Lower leg skin (tissue), 4 donors: ENCODE measurements around the gene SH2B3. TPM values are rescaled to one million over a fixed set of nuclear protein-coding genes. Genes with fewer than 3 reads are reported as not detected.
A peak's percentile ranks its signal among the peaks of the same experiment; 100 is the strongest.

Source experiments
- DNase-seq, 2 donors: peaks; one replicate each; pipeline ENCODE4 v3.0.0-alpha.2; 2019; ENCODE audit warnings: low spot score in 2 of 2
- H3K4me3 ChIP-seq: fragments of 200-600 bp; sonication (generic); 2 replicates; pipeline ENCODE4 v1.5.1; 2017; ENCODE audit warnings: mild to moderate bottlenecking, low read depth; ENCODE audit not compliant: poor library complexity, severe bottlenecking
- POLR2A ChIP-seq, 2 donors: fragments of 450-650 bp; IDR thresholded peaks; one replicate each; pipeline ENCODE4 v1.6.1; 2016 to 2017; ENCODE audit warnings: antibody characterized with exemption in 2 of 2, mild to moderate bottlenecking in 1 of 2, moderate library complexity in 1 of 2
- WGBS, 2 donors: methylation state at CpG; one replicate each; pipeline ENCODE4 v1.1.5; 2018; 5-methylcytosine and 5-hydroxymethylcytosine counted together
- intact Hi-C: fragments of 100-400 bp; cut with DNase I; formaldehyde crosslinking; loops from one replicate; pipeline ENCODE4 v1.15.0; 2023; ENCODE audit warnings: low total_unique reads
- total RNA-seq, 4 donors: library from RNA; depleted of rRNA; stranded (reverse); fragments of >200 nt; gene quantifications; one replicate each; pipeline ENCODE4 v1.1.0, GENCODE V29; 2016
- TF ChIP-seq, protein P1 (sequence below), 3 donors: fragments of 450-650 bp; IDR thresholded peaks; one replicate each; pipeline ENCODE4 v1.5.1; 2016; ENCODE audit warnings: antibody characterized with exemption in 3 of 3, mild to moderate bottlenecking in 3 of 3, moderate library complexity in 2 of 3

Gene SH2B3
- total RNA-seq, 4 donors from 2014 or later = 6.5 to 16.1 (median 8.2) TPM

DNA sequence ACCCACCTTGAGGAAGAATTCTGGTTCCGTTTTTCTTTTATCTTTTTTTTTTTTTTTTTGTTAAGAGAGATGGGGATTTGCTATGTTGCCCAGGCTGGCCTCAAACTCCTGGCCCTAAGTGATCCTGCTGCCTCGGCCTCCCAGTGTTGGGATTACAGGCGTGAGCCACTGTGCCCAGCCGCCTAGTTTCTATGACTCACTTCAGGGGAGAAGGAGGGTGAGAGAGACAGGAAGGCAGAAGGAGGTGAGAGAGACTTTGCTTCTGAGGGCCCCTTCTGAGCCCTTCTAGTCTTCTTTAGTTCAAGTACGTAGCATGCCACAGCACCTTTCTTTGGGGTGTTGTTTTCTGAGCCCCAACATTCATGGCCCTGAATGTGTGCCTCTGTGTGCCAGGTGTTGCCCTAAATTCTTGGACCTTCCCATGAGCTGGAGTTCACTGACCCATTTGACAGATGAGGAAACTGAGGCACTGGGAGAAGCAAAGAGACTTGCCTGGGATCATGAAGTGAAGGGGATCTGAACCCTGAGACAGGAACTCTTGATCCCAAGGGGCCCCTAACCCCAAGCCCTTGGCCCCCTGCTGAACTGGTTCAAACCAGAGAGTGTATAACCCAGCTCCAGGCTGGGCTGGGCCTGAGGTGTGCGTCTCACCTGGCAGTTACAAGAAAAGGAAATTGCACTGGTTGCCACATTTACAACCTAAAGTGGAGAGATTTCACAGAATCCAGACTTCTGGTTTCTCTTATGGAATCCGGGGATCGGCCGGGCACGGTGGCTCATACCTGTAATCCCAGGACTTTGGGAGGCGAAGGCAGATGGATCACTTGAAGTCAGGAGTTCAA lies 20.8 kb downstream of the SH2B3 start:
- intact Hi-C loops = no loop called here
- H3K4me3 ChIP-seq = no peak overlapping the region
- no peak for TF ChIP-seq POLR2A (IDR thresholded peaks at IDR 0.05)
- TF ChIP-seq, protein P1, sequence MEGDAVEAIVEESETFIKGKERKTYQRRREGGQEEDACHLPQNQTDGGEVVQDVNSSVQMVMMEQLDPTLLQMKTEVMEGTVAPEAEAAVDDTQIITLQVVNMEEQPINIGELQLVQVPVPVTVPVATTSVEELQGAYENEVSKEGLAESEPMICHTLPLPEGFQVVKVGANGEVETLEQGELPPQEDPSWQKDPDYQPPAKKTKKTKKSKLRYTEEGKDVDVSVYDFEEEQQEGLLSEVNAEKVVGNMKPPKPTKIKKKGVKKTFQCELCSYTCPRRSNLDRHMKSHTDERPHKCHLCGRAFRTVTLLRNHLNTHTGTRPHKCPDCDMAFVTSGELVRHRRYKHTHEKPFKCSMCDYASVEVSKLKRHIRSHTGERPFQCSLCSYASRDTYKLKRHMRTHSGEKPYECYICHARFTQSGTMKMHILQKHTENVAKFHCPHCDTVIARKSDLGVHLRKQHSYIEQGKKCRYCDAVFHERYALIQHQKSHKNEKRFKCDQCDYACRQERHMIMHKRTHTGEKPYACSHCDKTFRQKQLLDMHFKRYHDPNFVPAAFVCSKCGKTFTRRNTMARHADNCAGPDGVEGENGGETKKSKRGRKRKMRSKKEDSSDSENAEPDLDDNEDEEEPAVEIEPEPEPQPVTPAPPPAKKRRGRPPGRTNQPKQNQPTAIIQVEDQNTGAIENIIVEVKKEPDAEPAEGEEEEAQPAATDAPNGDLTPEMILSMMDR (IDR thresholded peaks at IDR 0.05) = no peak
- no peak for DNase-seq
- WGBS, 2 donors = 83 to 85% methylated on average over 11 of the region's 11 CpGs

DNA sequence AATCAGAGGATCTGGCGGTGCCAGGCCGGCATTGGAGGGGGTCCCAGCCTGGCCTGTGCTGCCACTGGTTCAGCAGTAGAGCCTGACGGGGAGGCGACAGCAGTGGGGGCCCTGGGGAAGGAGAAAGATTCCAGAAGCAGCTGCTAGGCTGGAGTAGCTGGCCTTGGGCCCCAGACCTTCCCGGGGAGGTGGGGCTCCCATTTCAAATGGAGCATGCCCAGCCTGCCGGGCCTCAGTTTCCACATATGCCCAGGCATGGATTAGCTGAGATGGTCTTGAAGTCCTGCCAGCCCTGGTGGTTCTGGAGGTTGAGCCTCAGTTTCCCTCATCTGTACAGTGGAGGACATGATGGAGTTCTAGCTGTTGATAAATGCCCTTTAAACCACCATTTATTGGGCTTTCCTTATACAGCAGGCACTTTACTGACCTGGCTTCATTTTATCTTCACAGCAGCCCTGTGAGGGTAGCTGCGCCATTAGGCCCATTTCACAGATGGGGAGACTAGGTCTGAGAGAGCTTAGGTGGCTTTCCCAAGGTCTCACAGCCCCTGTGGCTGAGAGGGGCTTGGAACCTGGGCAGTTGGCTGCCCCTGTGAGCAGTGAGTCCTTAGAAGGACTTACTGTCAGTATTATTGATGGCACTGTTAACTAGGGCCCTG lies 21.8 kb downstream of the SH2B3 start:
- 94 to 95% methylated on average over 7 of the region's 7 CpGs for WGBS, 2 donors

DNA sequence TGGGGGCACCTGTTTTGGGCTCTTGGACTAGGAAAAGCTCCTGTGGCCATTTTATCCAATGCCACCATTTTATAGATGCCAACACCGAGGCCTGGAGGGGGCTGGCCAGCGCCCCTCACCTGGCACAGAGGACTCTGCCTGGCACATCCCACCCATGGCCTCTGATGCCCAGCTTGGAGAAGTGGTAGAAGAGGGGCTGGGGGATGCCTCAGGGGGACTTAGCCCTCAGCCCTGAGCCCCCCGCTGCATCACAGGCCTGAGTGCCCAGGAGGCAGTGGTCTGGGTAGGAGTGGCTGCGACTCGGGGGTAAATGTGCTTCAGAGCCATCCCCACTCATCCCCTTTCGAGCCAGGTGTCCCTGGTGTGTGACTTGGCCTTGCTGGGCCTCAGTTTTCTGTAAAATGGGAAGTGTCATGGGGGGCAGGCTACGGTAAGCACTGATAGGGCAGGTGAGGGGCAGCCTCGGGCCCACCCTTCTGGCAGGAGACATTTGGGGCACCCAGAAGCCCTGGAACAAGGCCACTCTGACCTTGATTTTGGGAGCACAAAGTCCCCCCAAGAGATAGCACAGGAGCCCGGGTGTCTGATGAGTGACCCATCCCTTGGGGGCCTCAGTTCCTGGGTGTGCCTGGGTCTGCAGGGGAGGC lies 22.5 kb downstream of the SH2B3 start:
- 76 to 89% methylated on average over 7 to 9 of the region's 9 CpGs for WGBS, 2 donors
- no peak for DNase-seq
- no peak overlapping the region for H3K4me3 ChIP-seq
- TF ChIP-seq, protein P1 (IDR thresholded peaks at IDR 0.05) = no peak
- no peak for TF ChIP-seq POLR2A (IDR thresholded peaks at IDR 0.05)
- intact Hi-C loops = no loop called here

More for the DNA sequence above, 21.8 kb downstream of the SH2B3 start:
- TF ChIP-seq, protein P1 (IDR thresholded peaks at IDR 0.05) = no peak
- TF ChIP-seq POLR2A (IDR thresholded peaks at IDR 0.05) = no peak
- DNase-seq = no peak
- intact Hi-C loops = no loop called here
- no peak overlapping the region for H3K4me3 ChIP-seq

DNA sequence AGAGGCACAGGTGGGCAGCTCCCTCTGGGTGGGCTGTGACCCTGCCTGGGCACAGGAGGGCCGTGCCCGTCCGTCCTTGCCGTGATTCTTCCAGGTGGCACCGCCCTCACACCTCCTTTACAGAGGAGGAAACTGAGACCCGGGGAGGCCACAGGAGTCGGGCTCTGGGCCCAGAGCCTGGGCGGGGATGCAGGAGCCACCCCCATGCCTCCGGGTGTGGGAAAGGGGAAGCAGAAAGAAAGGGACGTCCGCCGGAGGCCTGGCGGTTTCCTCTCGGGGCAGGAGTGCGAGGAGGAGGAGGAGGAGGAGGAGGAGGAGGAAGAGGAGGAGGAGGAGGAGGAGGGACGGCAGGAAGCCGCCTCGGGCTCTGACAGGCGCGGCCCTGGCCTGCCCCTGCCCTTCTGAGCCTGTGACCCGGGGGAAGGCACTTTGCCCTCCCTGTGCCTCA lies 23.0 kb downstream of the SH2B3 start:
- TF ChIP-seq, protein P1 (IDR thresholded peaks at IDR 0.05) = no peak
- TF ChIP-seq POLR2A (IDR thresholded peaks at IDR 0.05) = no peak
- WGBS, 2 donors = 18 to 29% methylated on average over 15 to 21 of the region's 21 CpGs
- intact Hi-C loops = no loop called here
- DNase-seq = peak in 1 of 2 donors; percentile 92
- H3K4me3 ChIP-seq = no peak overlapping the region

DNA sequence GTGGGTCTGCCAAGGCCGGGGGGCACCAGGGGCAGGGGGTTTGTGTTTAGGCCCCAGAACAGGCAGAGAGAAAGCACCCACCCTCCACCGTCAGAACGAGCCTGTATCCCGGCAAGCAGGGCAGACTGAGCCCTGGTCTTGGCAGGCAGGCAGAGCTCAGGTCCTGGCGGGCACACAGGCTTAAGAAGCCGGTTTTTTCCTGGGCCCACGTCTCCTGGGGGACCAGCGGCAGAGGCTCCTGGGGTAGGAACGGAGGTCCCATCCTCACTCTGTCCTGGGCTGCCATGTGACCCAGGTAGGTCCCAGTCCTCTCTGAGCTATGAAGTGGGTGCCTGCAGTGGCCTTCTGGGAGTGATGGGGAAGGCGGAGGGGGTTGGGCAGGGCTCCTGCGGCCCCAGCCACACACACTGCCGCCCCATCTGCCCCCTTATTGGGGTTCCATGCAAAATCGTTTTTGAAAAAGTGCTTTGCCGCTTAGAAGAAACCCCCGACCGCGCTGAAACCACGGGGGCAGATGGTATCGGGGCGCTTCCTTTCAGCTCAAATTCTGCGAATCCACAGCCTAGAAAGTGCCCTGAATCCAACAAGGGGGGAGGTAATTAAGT lies 24.2 kb downstream of the SH2B3 start:
- H3K4me3 ChIP-seq = no peak overlapping the region
- 53 to 60% methylated on average over 21 of the region's 21 CpGs for WGBS, 2 donors
- intact Hi-C loops = no loop called here
- DNase-seq = no peak
- TF ChIP-seq POLR2A (IDR thresholded peaks at IDR 0.05) = no peak
- TF ChIP-seq, protein P1 (IDR thresholded peaks at IDR 0.05) = no peak
